SU-DHL-6 (cell line): Measurements from ENCODE around the gene SBK3.

ENCODE experiments used
- CTCF ChIP-seq: fragments of 200-600 bp; sonication (generic); IDR thresholded peaks from one replicate; pipeline ENCODE4 v1.5.1; 2017; ENCODE audit warnings: antibody characterized with exemption, mild to moderate bottlenecking, low read length, moderate library complexity; ENCODE audit not compliant: insufficient read depth, poor library complexity, severe bottlenecking
- EZH2phosphoT487 ChIP-seq: fragments of 200-600 bp; sonication (generic), shearing (Covaris generic); conservative IDR thresholded peaks from 2 replicates; pipeline ENCODE4 v1.6.1; 2018; ENCODE audit warnings: mild to moderate bottlenecking, antibody characterized with exemption, low read length, moderate library complexity, mixed read lengths

- TF ChIP-seq CTCF (no peak), EZH2phosphoT487 (no peak)
Observed at GRCh38 chr19:55497763-55498162, 47.6 kb downstream of the SBK3 start.
